ENCODE data around the gene PCDHB12.
"Not testable (repeated sequence)": the region's sequence is repeated elsewhere in the genome, so short reads cannot be mapped to it uniquely, and the experiment has no call there.

Gene PCDHB12

GRCh38 chr5:141223112-141223783, 14.7 kb downstream of the PCDHB12 start, which contains the start of gene PCDHB14:
TSS of gene PCDHB14 (plus strand) at chr5:141223343. CDS start at chr5:141223506, 163 bp downstream.
- TF ChIP-seq ZBTB17 (tag by site-specific recombination; IDR thresholded peaks at IDR 0.05) (peak; percentile 79), ZNF654 (tag by site-specific recombination; IDR thresholded peaks at IDR 0.05; ENCODE audit: low read depth) (peak; percentile 80), ZNF510 (tag by site-specific recombination; IDR thresholded peaks at IDR 0.05; ENCODE audit: insufficient replicate concordance) (no peak), GLIS1 (tag by site-specific recombination; IDR thresholded peaks at IDR 0.05) (peak; percentile 43), ZNF335 (tag by site-specific recombination; conservative IDR thresholded peaks at IDR 0.05) (peak; percentile 52), ZNF660 (tag by site-specific recombination; IDR thresholded peaks at IDR 0.05) (0 out of 2 replicates have a peak, but pooled peaks have one; percentile 34), ZXDB (tag by site-specific recombination; IDR thresholded peaks at IDR 0.05) (no peak)
- TF ChIP-seq, protein P1, sequence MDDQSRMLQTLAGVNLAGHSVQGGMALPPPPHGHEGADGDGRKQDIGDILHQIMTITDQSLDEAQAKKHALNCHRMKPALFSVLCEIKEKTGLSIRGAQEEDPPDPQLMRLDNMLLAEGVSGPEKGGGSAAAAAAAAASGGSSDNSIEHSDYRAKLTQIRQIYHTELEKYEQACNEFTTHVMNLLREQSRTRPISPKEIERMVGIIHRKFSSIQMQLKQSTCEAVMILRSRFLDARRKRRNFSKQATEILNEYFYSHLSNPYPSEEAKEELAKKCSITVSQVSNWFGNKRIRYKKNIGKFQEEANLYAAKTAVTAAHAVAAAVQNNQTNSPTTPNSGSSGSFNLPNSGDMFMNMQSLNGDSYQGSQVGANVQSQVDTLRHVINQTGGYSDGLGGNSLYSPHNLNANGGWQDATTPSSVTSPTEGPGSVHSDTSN (CRISPR knock-in tag; IDR thresholded peaks at IDR 0.05) = no peak
- H3K9me3 ChIP-seq (ENCODE audit: control insufficient read depth, insufficient read depth, low read depth, low read length) = no peaks in the 10 kb centered on the region
- no peak within 1 kb of the TSS for H3K27ac ChIP-seq (ENCODE audit: extremely low read depth, low read depth, low read length)
- CTCF ChIA-PET = interaction anchor here (0.5 to 3.0 kb wide), 24 partner anchors 8 to 344 kb away, joined by 3 to 20 read pairs (median 4); partner anchors contain the start of genes PCDHB10, PCDHB11, PCDHB16 and PCDHGA11
- H3K4me3 ChIP-seq (ENCODE audit: low read depth, low read length) = peak within 1 kb of the TSS; percentile 4
- POLR2A ChIA-PET = no interaction called here
- H3K36me3 ChIP-seq (ENCODE audit: control insufficient read depth in 2 of 2, insufficient read depth in 1 of 2, low read length in 2 of 2) = no peaks in the 10 kb centered on the region
- no peaks in the 10 kb centered on the region; the same call in 1 of the 2 replicates for H3K4me1 ChIP-seq (ENCODE audit: control insufficient read depth, insufficient read depth, low read length)

DNA sequence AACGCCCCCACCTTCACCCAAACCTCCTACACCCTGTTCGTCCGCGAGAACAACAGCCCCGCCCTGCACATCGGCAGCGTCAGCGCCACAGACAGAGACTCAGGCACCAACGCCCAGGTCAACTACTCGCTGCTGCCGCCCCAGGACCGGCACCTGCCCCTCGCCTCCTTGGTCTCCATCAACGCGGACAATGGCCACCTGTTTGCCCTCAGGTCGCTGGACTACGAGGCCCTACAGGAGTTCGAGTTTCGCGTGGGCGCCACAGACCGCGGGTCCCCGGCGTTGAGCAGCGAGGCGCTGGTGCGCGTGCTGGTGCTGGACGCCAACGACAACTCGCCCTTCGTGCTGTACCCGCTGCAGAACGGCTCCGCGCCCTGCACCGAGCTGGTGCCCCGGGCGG, 16.3 kb downstream of the PCDHB12 start:
- H3K9me3 ChIP-seq (ENCODE audit: control insufficient read depth, insufficient read depth, low read depth, low read length); H3K36me3 ChIP-seq (ENCODE audit: control insufficient read depth in 2 of 2, insufficient read depth in 1 of 2, low read length in 2 of 2); H3K27ac ChIP-seq (ENCODE audit: extremely low read depth, low read depth, low read length); H3K4me1 ChIP-seq (ENCODE audit: control insufficient read depth, insufficient read depth, low read length); POLR2A ChIA-PET; H3K4me3 ChIP-seq (ENCODE audit: low read depth, low read length); CTCF ChIA-PET: not testable (repeated sequence)

GRCh38 chr5:141225421-141225820, 16.9 kb downstream of the PCDHB12 start:
- H3K9me3 ChIP-seq (ENCODE audit: control insufficient read depth, insufficient read depth, low read depth, low read length); POLR2A ChIA-PET; CTCF ChIA-PET: not testable (repeated sequence)

DNA sequence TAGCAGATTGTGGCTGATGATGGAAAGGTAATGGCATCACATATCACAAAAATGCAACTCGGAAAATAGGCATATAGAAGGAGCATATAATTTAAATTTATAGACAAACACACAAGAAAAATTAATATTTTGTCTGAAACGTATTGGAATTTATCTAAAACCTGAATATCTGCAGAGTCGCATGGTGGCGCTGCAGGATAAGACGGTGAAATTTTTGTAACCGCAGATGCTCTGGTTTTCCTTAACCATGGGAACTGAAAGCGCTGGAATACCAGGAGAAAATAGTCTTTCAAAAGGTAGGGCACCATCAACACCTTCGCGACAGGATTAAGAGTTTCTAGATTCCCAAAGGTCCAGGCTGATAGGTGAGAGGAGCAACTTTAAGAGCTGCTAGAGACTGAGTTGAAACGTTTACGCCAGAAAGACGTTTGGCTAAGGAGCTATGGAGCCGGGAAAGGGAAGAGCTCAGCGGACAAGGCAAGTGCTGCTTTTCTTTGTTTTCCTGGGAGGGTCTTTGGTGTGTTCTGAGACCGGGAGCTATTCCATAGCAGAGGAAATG, 25.7 kb downstream of the PCDHB12 start:
- Histone ChIP-seq H3K4me1 (ENCODE audit: control insufficient read depth, insufficient read depth, low read length) (no peaks in the 10 kb centered on the region), H3K27ac (ENCODE audit: extremely low read depth, low read depth, low read length) (no peak overlapping the region), H3K9me3 (ENCODE audit: control insufficient read depth, insufficient read depth, low read depth, low read length) (no peaks in the 10 kb centered on the region), H3K36me3 (ENCODE audit: control insufficient read depth in 2 of 2, insufficient read depth in 1 of 2, low read length in 2 of 2) (no peaks in the 10 kb centered on the region), H3K4me3 (ENCODE audit: low read depth, low read length) (peak overlapping the region; percentile 33)
- TF ChIP-seq ZFP41 (tag by site-specific recombination; IDR thresholded peaks at IDR 0.05; ENCODE audit: borderline replicate concordance) (no peak), ZNF692 (tag by site-specific recombination; IDR thresholded peaks at IDR 0.05) (no peak), ZNF707 (tag by site-specific recombination; IDR thresholded peaks at IDR 0.05) (no peak), YY1 (tag by site-specific recombination; IDR thresholded peaks at IDR 0.05) (no peak), ZNF654 (tag by site-specific recombination; IDR thresholded peaks at IDR 0.05; ENCODE audit: low read depth) (peak; percentile 62), IKZF3 (tag by site-specific recombination; IDR thresholded peaks at IDR 0.05) (0 out of 2 replicates have a peak, but pooled peaks have one; percentile 13)
- POLR2A ChIA-PET = no interaction called here
- CTCF ChIA-PET = interaction anchor here (0.6 to 2.3 kb wide), 26 partner anchors 10 to 408 kb away, joined by 3 to 20 read pairs (median 4); partner anchors contain the start of genes PCDHB10, PCDHB12, PCDHB14 and PCDHB15

More at GRCh38 chr5:141225421-141225820, 16.9 kb downstream of the PCDHB12 start:
- H3K4me1 ChIP-seq (ENCODE audit: control insufficient read depth, insufficient read depth, low read length); H3K36me3 ChIP-seq (ENCODE audit: control insufficient read depth in 2 of 2, insufficient read depth in 1 of 2, low read length in 2 of 2); H3K4me3 ChIP-seq (ENCODE audit: low read depth, low read length); H3K27ac ChIP-seq (ENCODE audit: extremely low read depth, low read depth, low read length): not testable (repeated sequence)

- H3K9me3 ChIP-seq (ENCODE audit: control insufficient read depth, insufficient read depth, low read depth, low read length); H3K36me3 ChIP-seq (ENCODE audit: control insufficient read depth in 2 of 2, insufficient read depth in 1 of 2, low read length in 2 of 2); POLR2A ChIA-PET; H3K4me1 ChIP-seq (ENCODE audit: control insufficient read depth, insufficient read depth, low read length); H3K27ac ChIP-seq (ENCODE audit: extremely low read depth, low read depth, low read length); CTCF ChIA-PET; H3K4me3 ChIP-seq (ENCODE audit: low read depth, low read length): not testable (repeated sequence)
Observed at GRCh38 chr5:141235922-141236321, 27.4 kb downstream of the PCDHB12 start.
